NOMO-1 treated with DMSO at 0.1 percent for 48 hours (cell line): Measurements from ENCODE around the gene RAB34.
A peak's percentile ranks its signal among the peaks of the same experiment; 100 is the strongest.
"Not testable (repeated sequence)": the region's sequence is repeated elsewhere in the genome, so short reads cannot be mapped to it uniquely, and the experiment has no call there.

Source experiments
- DNase-seq: peaks from one replicate; lab custom pipeline; 2025; ENCODE audit not compliant: unreplicated experiment; lab: John Stamatoyannopoulos, UW

Gene RAB34

GRCh38 chr17:28746611-28747050, 29.0 kb upstream of the RAB34 start:
- no peak for DNase-seq

DNA sequence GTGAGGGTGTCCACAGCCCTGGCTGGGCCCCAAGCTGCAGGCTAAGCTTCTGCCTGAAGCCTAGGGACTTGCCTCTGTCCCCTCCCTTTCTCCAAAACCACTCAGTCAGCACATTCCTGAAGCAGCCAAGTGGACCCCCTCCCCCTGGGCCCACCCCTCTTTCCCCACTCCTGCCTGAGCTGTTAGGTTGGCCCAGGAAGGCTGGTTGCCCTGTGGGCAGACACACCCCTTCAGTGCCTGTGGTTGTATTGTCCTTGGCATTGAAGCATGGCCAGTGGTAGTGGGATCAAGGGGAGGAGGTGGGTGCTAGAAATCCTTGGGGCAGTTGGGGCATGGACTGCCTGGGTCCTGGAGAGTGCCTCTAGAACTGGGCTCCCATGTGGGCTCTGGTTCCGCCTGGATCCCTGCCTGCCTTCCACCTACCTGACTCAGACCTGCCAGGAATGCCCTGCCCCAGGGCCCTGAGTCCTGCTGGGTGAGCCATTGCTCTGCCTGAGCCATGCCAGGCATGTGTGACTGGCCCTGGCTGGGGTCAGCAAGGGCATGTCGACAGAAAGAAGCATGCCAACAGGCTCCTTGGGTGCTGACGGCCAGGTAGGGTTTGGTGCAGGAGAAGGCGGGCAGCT, 28.2 kb upstream of the RAB34 start:
- DNase-seq: no peak

DNA sequence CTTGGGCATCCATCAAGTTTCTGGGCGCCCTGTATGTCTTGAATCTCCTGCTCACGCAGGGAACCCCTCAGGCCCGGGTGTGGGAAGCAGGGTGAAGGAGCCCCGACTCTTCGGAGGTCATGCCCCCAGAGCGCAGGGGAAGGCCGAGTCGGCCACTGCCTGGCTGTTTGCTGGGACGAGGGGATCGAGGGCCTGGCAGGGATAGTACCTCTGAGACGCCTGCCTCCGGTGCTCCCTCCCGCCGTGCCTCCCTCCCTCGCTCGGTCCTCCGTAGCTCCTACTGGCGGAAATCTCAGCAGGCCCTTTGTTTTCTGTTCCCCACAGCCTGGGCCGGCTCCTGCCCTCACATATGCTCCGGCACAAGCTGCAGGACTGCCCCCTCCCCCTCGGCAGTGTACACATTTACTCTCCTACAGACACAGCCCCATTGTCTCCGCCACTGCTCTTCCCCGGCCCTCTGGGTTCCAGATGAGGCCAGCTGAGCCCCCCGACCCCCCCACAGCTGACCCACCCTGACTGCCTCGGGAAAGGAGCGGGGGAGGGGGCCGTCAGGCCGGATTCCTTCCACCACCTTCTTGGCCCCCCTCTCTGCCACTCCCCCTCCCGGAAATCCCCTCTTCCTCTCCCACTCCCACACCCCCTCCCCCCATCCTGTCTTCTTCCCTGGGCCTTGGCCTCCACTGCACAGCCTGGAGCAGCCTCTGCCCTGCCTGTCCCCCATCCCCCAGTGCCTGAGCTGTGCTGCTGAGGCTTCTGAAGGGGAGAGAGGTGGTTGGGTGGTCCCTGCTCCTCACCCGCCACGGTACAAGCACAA, 27.5 kb upstream of the RAB34 start:
- no peak for DNase-seq

DNA sequence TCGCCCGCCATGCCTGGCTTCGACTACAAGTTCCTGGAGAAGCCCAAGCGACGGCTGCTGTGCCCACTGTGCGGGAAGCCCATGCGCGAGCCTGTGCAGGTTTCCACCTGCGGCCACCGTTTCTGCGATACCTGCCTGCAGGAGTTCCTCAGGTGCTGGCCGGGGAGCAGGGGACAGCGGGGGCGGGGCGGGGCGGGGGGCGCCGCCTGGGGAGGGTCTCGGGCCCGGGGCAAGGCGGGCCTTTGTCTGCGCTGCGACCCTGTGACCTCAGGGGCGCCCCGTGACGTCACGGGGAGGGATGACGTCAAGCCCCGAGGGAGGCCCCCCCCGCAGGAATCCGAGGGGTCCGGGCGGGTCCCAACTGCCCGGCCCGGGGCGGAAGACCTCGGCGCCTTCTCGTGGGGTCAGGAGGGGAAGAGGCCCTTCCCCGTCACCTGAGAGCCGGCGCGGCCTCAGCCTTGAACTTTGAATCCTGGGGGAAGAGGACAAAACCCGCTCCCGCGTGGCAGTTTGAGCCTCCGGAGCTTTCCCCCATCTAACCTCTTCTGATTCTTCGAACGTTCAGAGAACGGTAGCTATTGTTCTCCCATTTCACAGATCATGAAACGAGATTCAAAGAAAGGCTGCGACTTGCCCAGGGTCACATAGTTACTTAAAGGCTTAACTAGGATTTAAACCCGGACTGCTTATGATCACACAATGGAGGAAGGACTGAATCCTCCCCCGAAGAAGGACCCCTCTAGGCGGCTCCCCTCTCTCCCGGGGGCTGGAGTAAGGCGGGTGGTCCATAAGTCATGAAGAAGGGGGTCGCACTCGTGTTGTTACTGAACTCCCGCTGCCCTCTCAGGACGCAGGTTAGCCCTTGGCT, 26.7 kb upstream of the RAB34 start:
- no peak for DNase-seq

- DNase-seq: peak; percentile 50
Observed at GRCh38 chr17:28743243-28744103, 25.8 kb upstream of the RAB34 start, which contains the start of gene TRAF4. TRAF4 (plus strand) TSS chr17:28744011; CDS start chr17:28744113, 102 bp downstream.

DNA sequence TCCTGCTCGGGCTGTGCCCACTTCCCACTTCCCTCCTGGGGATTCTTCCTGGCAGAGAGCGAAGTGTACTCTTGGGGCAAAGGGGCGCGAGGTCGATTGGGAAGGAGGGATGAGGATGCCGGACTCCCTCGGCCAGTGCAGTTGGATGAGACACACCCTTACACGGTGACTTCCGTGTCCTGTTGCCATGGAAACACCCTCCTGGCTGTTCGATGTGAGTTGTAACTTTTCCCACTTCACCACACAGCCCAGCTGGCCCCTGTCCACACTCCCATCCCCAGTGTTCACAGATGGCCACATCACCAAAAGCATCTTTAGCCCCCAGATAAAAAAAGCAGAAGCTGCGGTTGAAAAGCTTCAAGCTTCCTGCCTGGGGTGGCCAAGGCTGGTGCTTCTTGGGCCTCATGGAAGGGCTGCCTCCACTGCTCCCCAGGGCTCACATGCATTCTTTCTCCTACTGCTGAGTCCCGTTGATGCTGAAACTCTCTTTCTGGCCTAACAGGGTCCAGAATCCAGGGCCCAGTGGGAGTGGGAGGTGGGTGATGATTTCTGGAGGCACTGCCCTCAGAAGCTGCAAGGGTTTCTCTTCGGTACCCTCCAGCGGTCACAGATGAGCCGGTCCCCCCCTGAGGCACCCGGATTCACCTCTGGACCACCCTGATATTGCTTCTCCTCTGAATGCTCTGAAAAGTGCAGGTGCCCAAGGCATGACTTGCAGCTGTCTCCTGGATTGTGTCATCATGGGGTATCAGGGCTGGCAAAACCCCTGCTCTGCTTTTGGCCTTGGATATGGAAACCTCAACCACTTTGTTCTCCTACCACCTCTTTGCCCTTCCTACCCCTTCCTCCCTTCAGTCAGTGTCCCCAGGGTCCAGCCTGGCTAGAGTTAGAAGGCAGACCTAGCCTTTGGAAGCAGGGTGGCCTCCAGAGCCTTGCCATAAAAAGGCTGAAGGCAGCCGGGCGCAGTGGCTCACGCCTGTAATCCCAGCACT, 24.0 kb upstream of the RAB34 start:
- peak; percentile 78 for DNase-seq

GRCh38 chr17:28740406-28741357, 23.0 kb upstream of the RAB34 start:
- DNase-seq: no peak

DNA sequence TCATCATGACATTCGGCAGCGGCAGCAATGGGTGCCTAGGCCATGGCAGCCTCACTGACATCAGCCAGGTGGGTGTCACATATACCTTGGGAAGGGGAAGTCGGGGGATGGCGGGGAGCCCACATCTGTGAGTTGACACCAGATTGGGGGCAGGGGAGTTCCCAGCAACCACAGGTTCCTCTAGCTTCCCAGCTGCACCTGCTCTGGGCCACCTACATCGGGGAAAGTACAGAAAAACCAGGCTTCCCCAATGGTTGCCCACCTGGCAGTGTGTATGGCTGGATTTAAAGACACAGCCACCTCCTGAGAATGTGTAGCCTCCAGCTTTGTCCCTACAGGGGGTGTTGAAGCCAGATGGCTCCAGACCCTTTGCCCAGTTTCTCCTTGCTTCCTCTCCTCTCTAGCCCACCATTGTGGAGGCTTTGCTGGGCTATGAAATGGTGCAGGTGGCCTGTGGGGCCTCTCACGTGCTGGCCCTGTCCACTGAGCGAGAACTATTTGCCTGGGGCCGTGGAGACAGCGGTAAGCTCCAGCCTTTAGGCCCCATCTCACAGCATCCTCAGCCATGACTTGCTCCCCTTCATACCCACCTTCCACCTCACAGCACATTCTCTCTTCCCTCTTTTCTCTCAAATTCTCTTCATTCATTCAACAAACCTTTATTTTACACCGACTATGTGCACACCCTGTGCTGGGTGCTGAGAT, 21.2 kb upstream of the RAB34 start:
- DNase-seq: no peak

DNA sequence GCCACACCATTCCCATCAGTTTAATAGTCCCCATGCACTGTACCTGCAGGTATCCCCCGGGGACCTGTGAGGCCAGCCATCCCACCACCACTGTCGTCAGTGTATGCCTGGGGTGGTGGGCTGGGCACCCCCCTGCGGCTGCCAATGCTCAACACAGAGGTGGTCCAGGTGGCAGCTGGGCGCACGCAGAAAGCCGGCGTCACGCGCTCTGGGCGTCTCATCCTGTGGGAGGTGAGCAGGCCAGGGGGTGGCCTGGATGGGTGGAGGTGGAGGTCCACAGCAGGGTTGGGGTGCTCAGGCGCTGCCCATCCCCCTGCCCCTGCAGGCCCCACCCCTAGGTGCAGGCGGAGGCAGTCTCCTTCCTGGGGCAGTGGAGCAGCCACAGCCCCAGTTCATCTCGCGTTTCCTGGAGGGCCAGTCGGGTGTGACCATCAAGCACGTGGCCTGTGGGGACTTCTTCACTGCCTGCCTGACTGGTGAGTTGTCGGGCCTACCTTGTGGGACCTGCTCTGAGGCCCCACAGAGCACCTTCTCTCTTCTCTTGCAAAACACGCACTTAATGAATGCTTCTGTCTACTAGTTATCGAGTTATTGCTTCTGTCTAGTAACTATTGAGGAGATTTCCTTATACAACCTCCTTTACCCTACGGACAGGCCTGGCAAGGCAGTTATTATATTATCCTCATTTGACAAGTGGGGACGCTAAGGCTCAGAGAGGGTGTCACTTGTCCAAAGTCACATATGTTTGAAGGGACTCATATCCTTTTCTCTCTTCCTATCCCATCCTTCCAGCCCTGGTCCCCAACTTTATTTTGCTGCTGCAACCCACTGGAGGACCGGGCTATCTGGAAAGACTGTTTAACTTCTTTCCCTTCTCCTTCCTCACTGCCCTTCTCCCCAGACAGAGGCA, 20.4 kb upstream of the RAB34 start:
- DNase-seq: no peak

DNA sequence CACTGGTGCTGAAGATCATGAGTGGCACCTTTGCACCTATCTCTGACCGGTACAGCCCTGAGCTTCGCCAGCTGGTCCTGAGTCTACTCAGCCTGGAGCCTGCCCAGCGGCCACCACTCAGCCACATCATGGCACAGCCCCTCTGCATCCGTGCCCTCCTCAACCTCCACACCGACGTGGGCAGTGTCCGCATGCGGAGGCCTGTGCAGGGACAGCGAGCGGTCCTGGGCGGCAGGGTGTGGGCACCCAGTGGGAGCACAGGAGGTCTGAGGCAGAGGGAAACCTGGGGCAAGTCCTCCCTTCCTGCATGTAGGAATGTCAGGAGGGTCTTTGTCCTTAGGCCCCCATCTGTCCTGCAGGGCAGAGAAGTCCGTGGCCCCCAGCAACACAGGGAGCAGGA, 19.6 kb upstream of the RAB34 start:
- no peak for DNase-seq

DNA sequence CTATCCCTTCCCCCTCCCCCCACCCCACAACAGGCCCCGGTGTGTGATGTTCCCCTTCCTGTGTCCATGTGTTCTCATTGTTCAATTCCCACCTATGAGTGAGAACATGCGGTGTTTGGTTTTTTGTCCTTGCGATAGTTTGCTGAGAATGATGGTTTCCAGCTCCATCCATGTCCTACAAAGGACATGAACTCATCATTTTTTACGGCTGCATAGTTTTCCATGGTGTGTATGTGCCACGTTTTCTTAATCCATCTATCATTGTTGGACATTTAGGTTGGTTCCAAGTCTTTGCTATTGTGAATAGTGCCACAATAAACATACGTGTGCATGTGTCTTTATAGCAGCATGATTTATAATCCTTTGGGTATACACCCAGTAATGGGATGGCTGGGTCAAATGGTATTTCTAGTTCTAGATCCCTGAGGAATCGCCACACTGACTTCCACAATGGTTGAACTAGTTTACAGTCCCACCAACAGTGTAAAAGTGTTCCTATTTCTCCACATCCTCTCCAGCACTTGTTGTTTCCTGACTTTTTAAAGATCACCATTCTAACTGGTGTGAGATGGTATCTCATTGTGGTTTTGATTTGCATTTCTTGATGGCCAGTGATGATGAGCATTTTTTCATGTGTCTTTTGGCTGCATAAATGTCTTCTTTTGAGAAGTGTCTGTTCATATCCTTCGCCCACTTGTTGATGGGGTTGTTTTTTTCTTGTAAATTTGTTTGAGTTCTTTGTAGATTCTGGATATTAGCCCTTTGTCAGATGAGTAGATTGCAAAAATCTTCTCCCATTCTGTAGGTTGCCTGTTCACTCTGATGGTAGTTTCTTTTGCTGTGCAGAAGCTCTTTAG, 18.5 kb upstream of the RAB34 start:
- not testable (repeated sequence) for DNase-seq

GRCh38 chr17:28735242-28735722, 17.6 kb upstream of the RAB34 start:
- DNase-seq: no peak

DNA sequence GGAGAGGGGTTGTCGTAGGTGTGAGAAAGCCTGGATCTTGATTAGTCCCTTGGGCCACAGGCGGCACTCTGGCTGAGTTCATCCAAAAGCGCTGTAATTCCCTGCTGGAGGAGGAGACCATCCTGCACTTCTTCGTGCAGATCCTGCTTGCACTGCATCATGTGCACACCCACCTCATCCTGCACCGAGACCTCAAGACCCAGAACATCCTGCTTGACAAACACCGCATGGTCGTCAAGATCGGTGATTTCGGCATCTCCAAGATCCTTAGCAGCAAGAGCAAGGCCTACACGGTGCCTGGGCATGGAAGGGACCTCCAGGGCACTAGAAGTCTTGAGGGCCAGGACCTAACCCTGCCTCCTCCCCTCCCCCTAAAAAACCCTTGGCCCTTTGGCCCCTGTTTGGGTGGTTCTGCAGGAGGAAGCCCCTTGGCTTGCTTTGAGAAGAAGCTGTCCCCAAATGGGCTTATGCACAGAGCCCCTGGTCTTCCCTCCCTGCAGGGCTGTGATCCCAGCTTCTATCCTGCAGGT, 17.1 kb upstream of the RAB34 start:
- DNase-seq: no peak

DNA sequence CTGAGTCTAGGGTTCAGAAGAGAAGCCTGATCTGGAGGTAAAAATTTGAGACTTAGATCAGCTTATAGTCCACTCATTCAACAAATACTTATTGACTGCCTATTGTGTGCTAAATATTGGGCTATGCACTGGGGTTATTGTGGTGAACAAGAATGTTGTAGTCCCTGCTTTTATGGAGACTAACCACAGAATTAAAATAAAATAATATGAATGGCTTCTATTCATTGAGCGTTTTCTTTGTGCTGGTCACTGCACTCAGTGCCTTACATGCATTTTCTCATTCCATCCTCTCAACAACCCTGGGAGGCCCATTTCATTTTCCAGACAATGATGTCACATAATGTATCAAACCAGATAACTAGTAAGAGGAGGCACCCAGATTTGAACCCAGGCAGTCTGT, 15.7 kb upstream of the RAB34 start:
- no peak for DNase-seq

- DNase-seq: no peak
Observed at GRCh38 chr17:28729950-28730330, 12.3 kb upstream of the RAB34 start.
